Activated naive CD8-positive, alpha-beta T cell (primary cell): Measurements from ENCODE around the gene MAX.

Experiments used
- H3K27ac Mint-ChIP-seq: one replicate; pipeline ENCODE4 v1.8.0; 2021; ENCODE audit warnings: mixed read lengths
- H3K27me3 Mint-ChIP-seq: one replicate; pipeline ENCODE4 v1.8.0; 2021; ENCODE audit warnings: mixed read lengths
- H3K36me3 Mint-ChIP-seq: one replicate; pipeline ENCODE4 v1.8.0; 2021; ENCODE audit warnings: mixed read lengths
- H3K4me1 Mint-ChIP-seq: one replicate; pipeline ENCODE4 v1.8.0; 2021; ENCODE audit warnings: low read depth, mixed read lengths
- H3K4me3 Mint-ChIP-seq: one replicate; pipeline ENCODE4 v1.8.0; 2021; ENCODE audit warnings: mild to moderate bottlenecking, mixed read lengths
- H3K9me3 Mint-ChIP-seq: one replicate; pipeline ENCODE4 v1.8.0; 2021; ENCODE audit warnings: low read depth, mixed read lengths

Gene MAX

GRCh38 chr14:65071544-65071943 lies 30.8 kb downstream of the MAX start:
- no peak overlapping the region for H3K4me3 Mint-ChIP-seq
- H3K27me3 Mint-ChIP-seq: no peaks in the 10 kb centered on the region
- H3K27ac Mint-ChIP-seq: no peak overlapping the region
- H3K9me3 Mint-ChIP-seq: no peaks in the 10 kb centered on the region
- peaks cover 17% of the 10 kb centered on the region for H3K4me1 Mint-ChIP-seq
- H3K36me3 Mint-ChIP-seq: peaks cover 8% of the 10 kb centered on the region

- Mint-ChIP-seq H3K36me3 (peaks cover 8% of the 10 kb centered on the region), H3K4me3 (no peak overlapping the region), H3K27ac (no peak overlapping the region), H3K9me3 (no peaks in the 10 kb centered on the region), H3K4me1 (peaks cover 14% of the 10 kb centered on the region), H3K27me3 (no peaks in the 10 kb centered on the region)
These were observed 31.8 kb downstream of the MAX start for GRCh38 chr14:65070471-65070976.

- no peak overlapping the region for H3K27ac Mint-ChIP-seq
- H3K36me3 Mint-ChIP-seq: peaks cover 6% of the 10 kb centered on the region
- peaks cover 8% of the 10 kb centered on the region for H3K4me1 Mint-ChIP-seq
- H3K27me3 Mint-ChIP-seq: no peaks in the 10 kb centered on the region
- no peak overlapping the region for H3K4me3 Mint-ChIP-seq
- no peaks in the 10 kb centered on the region for H3K9me3 Mint-ChIP-seq
These were observed 32.4 kb downstream of the MAX start for GRCh38 chr14:65069874-65070413.

- no peaks in the 10 kb centered on the region for H3K4me1 Mint-ChIP-seq
- H3K27me3 Mint-ChIP-seq: no peaks in the 10 kb centered on the region
- no peaks in the 10 kb centered on the region for H3K9me3 Mint-ChIP-seq
- no peak overlapping the region for H3K4me3 Mint-ChIP-seq
- peaks cover 13% of the 10 kb centered on the region for H3K36me3 Mint-ChIP-seq
- H3K27ac Mint-ChIP-seq: no peak overlapping the region
These were observed 36.6 kb downstream of the MAX start for GRCh38 chr14:65065719-65066118.

- H3K9me3 Mint-ChIP-seq: no peaks in the 10 kb centered on the region
- peaks cover 5% of the 10 kb centered on the region for H3K4me1 Mint-ChIP-seq
- no peaks in the 10 kb centered on the region for H3K27me3 Mint-ChIP-seq
- H3K4me3 Mint-ChIP-seq: no peak overlapping the region
- H3K27ac Mint-ChIP-seq: no peak overlapping the region
- peaks cover 18% of the 10 kb centered on the region for H3K36me3 Mint-ChIP-seq
These were observed 39.9 kb downstream of the MAX start for GRCh38 chr14:65062096-65063075.

- Mint-ChIP-seq H3K4me3 (no peak overlapping the region), H3K27me3 (no peaks in the 10 kb centered on the region), H3K9me3 (no peaks in the 10 kb centered on the region), H3K4me1 (peaks cover 6% of the 10 kb centered on the region), H3K27ac (peak overlapping the region; percentile 78), H3K36me3 (peaks cover 15% of the 10 kb centered on the region)
These were observed 44.6 kb downstream of the MAX start for GRCh38 chr14:65057695-65058094.

GRCh38 chr14:65054471-65055085 lies 47.7 kb downstream of the MAX start:
- Mint-ChIP-seq H3K27ac (no peak overlapping the region), H3K27me3 (no peaks in the 10 kb centered on the region), H3K4me3 (no peak overlapping the region), H3K36me3 (peaks cover 10% of the 10 kb centered on the region), H3K9me3 (no peaks in the 10 kb centered on the region), H3K4me1 (peaks cover 6% of the 10 kb centered on the region)

GRCh38 chr14:65053466-65053865 lies 48.9 kb downstream of the MAX start:
- no peaks in the 10 kb centered on the region for H3K27me3 Mint-ChIP-seq
- H3K4me1 Mint-ChIP-seq: peaks cover 5% of the 10 kb centered on the region
- H3K27ac Mint-ChIP-seq: no peak overlapping the region
- no peak overlapping the region for H3K4me3 Mint-ChIP-seq
- H3K36me3 Mint-ChIP-seq: peaks cover 8% of the 10 kb centered on the region
- H3K9me3 Mint-ChIP-seq: no peaks in the 10 kb centered on the region

- Mint-ChIP-seq H3K27ac (peak overlapping the region; percentile 30), H3K4me1 (peaks cover 3% of the 10 kb centered on the region), H3K4me3 (no peak overlapping the region), H3K27me3 (no peaks in the 10 kb centered on the region), H3K36me3 (peaks cover 5% of the 10 kb centered on the region), H3K9me3 (no peaks in the 10 kb centered on the region)
These were observed 49.5 kb downstream of the MAX start for GRCh38 chr14:65052832-65053231.

- H3K4me1 Mint-ChIP-seq: peaks cover 12% of the 10 kb centered on the region
- no peaks in the 10 kb centered on the region for H3K9me3 Mint-ChIP-seq
- H3K27ac Mint-ChIP-seq: no peak overlapping the region
- H3K4me3 Mint-ChIP-seq: no peak overlapping the region
- peaks cover 13% of the 10 kb centered on the region for H3K36me3 Mint-ChIP-seq
- H3K27me3 Mint-ChIP-seq: no peaks in the 10 kb centered on the region
These were observed 56.6 kb downstream of the MAX start for GRCh38 chr14:65045709-65046108.

- H3K36me3 Mint-ChIP-seq: peaks cover 13% of the 10 kb centered on the region
- H3K27ac Mint-ChIP-seq: no peak overlapping the region
- no peak overlapping the region for H3K4me3 Mint-ChIP-seq
- H3K27me3 Mint-ChIP-seq: no peaks in the 10 kb centered on the region
- H3K4me1 Mint-ChIP-seq: peaks cover 12% of the 10 kb centered on the region
- no peaks in the 10 kb centered on the region for H3K9me3 Mint-ChIP-seq
These were observed 57.3 kb downstream of the MAX start for GRCh38 chr14:65045006-65045405.

GRCh38 chr14:65044596-65044959 lies 57.7 kb downstream of the MAX start:
- H3K4me3 Mint-ChIP-seq: no peak overlapping the region
- H3K36me3 Mint-ChIP-seq: peaks cover 13% of the 10 kb centered on the region
- H3K27ac Mint-ChIP-seq: peak overlapping the region; percentile 12
- H3K4me1 Mint-ChIP-seq: peaks cover 12% of the 10 kb centered on the region
- no peaks in the 10 kb centered on the region for H3K9me3 Mint-ChIP-seq
- H3K27me3 Mint-ChIP-seq: no peaks in the 10 kb centered on the region

GRCh38 chr14:65043893-65044595 lies 58.3 kb downstream of the MAX start:
- Mint-ChIP-seq H3K4me1 (peaks cover 12% of the 10 kb centered on the region), H3K4me3 (no peak overlapping the region), H3K36me3 (peaks cover 13% of the 10 kb centered on the region), H3K27ac (peak overlapping the region; percentile 28), H3K27me3 (no peaks in the 10 kb centered on the region), H3K9me3 (no peaks in the 10 kb centered on the region)

- peaks cover 13% of the 10 kb centered on the region for H3K36me3 Mint-ChIP-seq
- no peak overlapping the region for H3K27ac Mint-ChIP-seq
- no peaks in the 10 kb centered on the region for H3K9me3 Mint-ChIP-seq
- peaks cover 12% of the 10 kb centered on the region for H3K4me1 Mint-ChIP-seq
- H3K4me3 Mint-ChIP-seq: no peak overlapping the region
- no peaks in the 10 kb centered on the region for H3K27me3 Mint-ChIP-seq
These were observed 59.5 kb downstream of the MAX start for GRCh38 chr14:65042731-65043372.
